AG09309 (cell line): ENCODE data around the gene PCDHGB4.
"Not testable (repeated sequence)": the region's sequence is repeated elsewhere in the genome, so short reads cannot be mapped to it uniquely, and the experiment has no call there.

Experiments used
- DNase-seq: peaks from one replicate; pipeline ENCODE4 v3.0.0-alpha.2; 2010; ENCODE audit warnings: low read depth
- H3K4me3 ChIP-seq: 2 replicates; pipeline ENCODE4 v1.5.1; 2011; ENCODE audit warnings: mild to moderate bottlenecking, low read depth, low read length, moderate library complexity; ENCODE audit not compliant: control insufficient read depth
- CTCF ChIP-seq: IDR thresholded peaks from 2 replicates; pipeline ENCODE4 v1.5.1; 2011; ENCODE audit warnings: mild to moderate bottlenecking, low read depth, low read length, inconsistent platforms; ENCODE audit not compliant: insufficient read depth, control insufficient read depth; ENCODE audit errors: missing control alignments

Gene PCDHGB4

GRCh38 chr5:141392429-141393198 lies 5.1 kb downstream of the PCDHGB4 start, which contains the start of gene PCDHGA8:
PCDHGA8 (plus strand) TSS chr5:141392633; CDS start chr5:141392814, 181 bp downstream.
- no peak for DNase-seq

GRCh38 chr5:141393267-141393666 lies 5.8 kb downstream of the PCDHGB4 start:
- H3K4me3 ChIP-seq: no peak overlapping the region
- no peak for TF ChIP-seq CTCF
- DNase-seq: no peak

More at GRCh38 chr5:141392429-141393198, 5.1 kb downstream of the PCDHGB4 start, which contains the start of gene PCDHGA8:
- H3K4me3 ChIP-seq: peak within 1 kb of the TSS; percentile 43
- peak; percentile 44 for TF ChIP-seq CTCF

GRCh38 chr5:141394401-141395187 lies 7.1 kb downstream of the PCDHGB4 start:
- H3K4me3 ChIP-seq, DNase-seq: not testable (repeated sequence)

GRCh38 chr5:141397756-141398551 lies 10.5 kb downstream of the PCDHGB4 start, which contains the start of gene PCDHGB5:
PCDHGB5 (plus strand) TSS chr5:141397947; CDS start chr5:141398128, 181 bp downstream.
- H3K4me3 ChIP-seq: peak within 1 kb of the TSS; percentile 29
- not testable (repeated sequence) for DNase-seq
- peak; percentile 67 for TF ChIP-seq CTCF

- H3K4me3 ChIP-seq: no peak overlapping the region
- no peak for DNase-seq
- no peak for TF ChIP-seq CTCF
Observed at GRCh38 chr5:141398608-141399007, 11.1 kb downstream of the PCDHGB4 start.

- DNase-seq: no peak
- no peak for TF ChIP-seq CTCF
- no peak overlapping the region for H3K4me3 ChIP-seq
Observed at GRCh38 chr5:141399555-141400258, 12.2 kb downstream of the PCDHGB4 start.
